Glutamatergic neuron (in vitro differentiated cells): ENCODE measurements around the gene ZCWPW2. TPM values are rescaled to one million over a fixed set of nuclear protein-coding genes. Genes with fewer than 3 reads are reported as not detected.

ENCODE experiments used
- DNase-seq: peaks from one replicate; pipeline ENCODE4 v3.0.0; 2022
- H3K27ac Mint-ChIP-seq: one replicate; pipeline ENCODE4 v1.8.0; 2020; ENCODE audit warnings: mild to moderate bottlenecking, mixed read lengths, inconsistent platforms; ENCODE audit not compliant: unreplicated experiment
- H3K27me3 Mint-ChIP-seq: one replicate; pipeline ENCODE4 v1.8.0; 2020; ENCODE audit warnings: mild to moderate bottlenecking, moderate library complexity, mixed read lengths, inconsistent platforms; ENCODE audit not compliant: unreplicated experiment
- H3K36me3 Mint-ChIP-seq: one replicate; pipeline ENCODE4 v1.8.0; 2020; ENCODE audit warnings: mild to moderate bottlenecking, mixed read lengths, inconsistent platforms; ENCODE audit not compliant: unreplicated experiment
- H3K4me1 Mint-ChIP-seq: one replicate; pipeline ENCODE4 v1.8.0; 2020; ENCODE audit warnings: mild to moderate bottlenecking, low read depth, mixed read lengths, inconsistent platforms; ENCODE audit not compliant: unreplicated experiment
- H3K4me3 Mint-ChIP-seq: one replicate; pipeline ENCODE4 v1.8.0; 2020; ENCODE audit warnings: mild to moderate bottlenecking, mixed read lengths, inconsistent platforms; ENCODE audit not compliant: unreplicated experiment
- H3K9me3 Mint-ChIP-seq: one replicate; pipeline ENCODE4 v1.8.0; 2020; ENCODE audit warnings: mild to moderate bottlenecking, moderate library complexity, mixed read lengths, inconsistent platforms; ENCODE audit not compliant: unreplicated experiment
- total RNA-seq: library from RNA; stranded (reverse); fragmentation: NEBNext Ultra II Directional; extraction: Animal tissue kit (Norgen Biotek cat#: 25700); gene quantifications from one replicate; pipeline ENCODE4 v1.2.1, GENCODE V29; 2021; ENCODE audit not compliant: unreplicated experiment
- TF ChIP-seq, protein P1 (sequence below): fragments of 200-600 bp; sonication (generic); IDR thresholded peaks from one replicate; pipeline ENCODE4 v1.5.0; 2021; ENCODE audit not compliant: partially characterized antibody, unreplicated experiment

Gene ZCWPW2
- total RNA-seq, 1 donor from 2014 or later, result 0.49 TPM

DNA sequence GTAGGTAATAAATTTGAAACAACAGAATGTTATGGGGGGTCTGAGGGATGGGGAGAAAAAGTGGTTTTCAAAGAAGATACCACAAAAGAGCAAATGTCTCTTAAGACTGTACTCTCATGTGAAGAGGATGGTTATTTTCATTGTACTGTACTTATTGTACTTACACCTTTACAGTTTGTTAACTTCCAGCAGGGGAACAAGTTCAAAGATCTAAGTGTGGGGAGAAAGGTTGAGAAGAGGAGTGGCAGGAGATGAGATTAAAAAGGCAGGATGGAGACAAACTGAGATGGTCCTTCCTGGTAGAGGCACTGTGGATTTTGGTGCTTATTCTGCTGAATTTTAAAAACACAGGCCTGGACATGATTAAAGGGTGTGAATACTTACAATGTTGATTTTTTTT, 5.4 kb upstream of the ZCWPW2 start:
- Mint-ChIP-seq H3K9me3 (peaks cover 2% of the 10 kb centered on the region), H3K4me1 (peaks cover 6% of the 10 kb centered on the region), H3K36me3 (no peaks in the 10 kb centered on the region), H3K4me3 (no peak overlapping the region), H3K27me3 (no peaks in the 10 kb centered on the region), H3K27ac (no peak overlapping the region)
- TF ChIP-seq, protein P1, sequence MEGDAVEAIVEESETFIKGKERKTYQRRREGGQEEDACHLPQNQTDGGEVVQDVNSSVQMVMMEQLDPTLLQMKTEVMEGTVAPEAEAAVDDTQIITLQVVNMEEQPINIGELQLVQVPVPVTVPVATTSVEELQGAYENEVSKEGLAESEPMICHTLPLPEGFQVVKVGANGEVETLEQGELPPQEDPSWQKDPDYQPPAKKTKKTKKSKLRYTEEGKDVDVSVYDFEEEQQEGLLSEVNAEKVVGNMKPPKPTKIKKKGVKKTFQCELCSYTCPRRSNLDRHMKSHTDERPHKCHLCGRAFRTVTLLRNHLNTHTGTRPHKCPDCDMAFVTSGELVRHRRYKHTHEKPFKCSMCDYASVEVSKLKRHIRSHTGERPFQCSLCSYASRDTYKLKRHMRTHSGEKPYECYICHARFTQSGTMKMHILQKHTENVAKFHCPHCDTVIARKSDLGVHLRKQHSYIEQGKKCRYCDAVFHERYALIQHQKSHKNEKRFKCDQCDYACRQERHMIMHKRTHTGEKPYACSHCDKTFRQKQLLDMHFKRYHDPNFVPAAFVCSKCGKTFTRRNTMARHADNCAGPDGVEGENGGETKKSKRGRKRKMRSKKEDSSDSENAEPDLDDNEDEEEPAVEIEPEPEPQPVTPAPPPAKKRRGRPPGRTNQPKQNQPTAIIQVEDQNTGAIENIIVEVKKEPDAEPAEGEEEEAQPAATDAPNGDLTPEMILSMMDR, result no peak
- DNase-seq, result no peak

GRCh38 chr3:28345690-28346089, 2.8 kb upstream of the ZCWPW2 start:
- TF ChIP-seq, protein P1, result no peak
- H3K4me3 Mint-ChIP-seq, result no peak overlapping the region
- H3K27ac Mint-ChIP-seq, result no peak overlapping the region
- peaks cover 2% of the 10 kb centered on the region for H3K9me3 Mint-ChIP-seq
- H3K36me3 Mint-ChIP-seq, result no peaks in the 10 kb centered on the region
- peaks cover 6% of the 10 kb centered on the region for H3K4me1 Mint-ChIP-seq
- H3K27me3 Mint-ChIP-seq, result no peaks in the 10 kb centered on the region
- DNase-seq, result no peak

GRCh38 chr3:28347374-28348264, 902 bp upstream of the ZCWPW2 start:
- Mint-ChIP-seq H3K9me3 (peaks cover 2% of the 10 kb centered on the region), H3K27me3 (no peaks in the 10 kb centered on the region), H3K4me3 (peak overlapping the region; percentile 96), H3K36me3 (no peaks in the 10 kb centered on the region), H3K4me1 (peaks cover 6% of the 10 kb centered on the region), H3K27ac (peak overlapping the region; percentile 97)
- TF ChIP-seq, protein P1, result no peak
- peak; percentile 20 for DNase-seq

DNA sequence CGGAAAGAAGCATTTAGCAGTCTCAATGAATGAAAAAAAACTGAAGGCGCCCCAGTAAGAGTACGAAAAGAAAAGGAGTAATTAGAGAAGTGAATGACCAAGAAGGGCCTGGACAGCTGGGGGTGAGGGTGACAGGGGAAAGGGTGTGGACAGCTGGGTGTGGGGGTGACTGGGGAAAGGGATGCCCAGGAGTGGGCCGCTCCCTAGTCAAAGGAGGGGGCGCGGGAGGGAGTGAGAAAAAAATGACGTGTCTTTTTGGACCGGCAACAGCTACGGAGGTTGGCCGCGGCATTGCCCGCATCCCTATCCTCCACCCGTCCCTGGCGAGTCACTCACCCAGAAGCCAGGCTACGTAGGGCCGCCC, 274 bp upstream of the ZCWPW2 start:
- Mint-ChIP-seq H3K9me3 (peaks cover 2% of the 10 kb centered on the region), H3K27me3 (no peaks in the 10 kb centered on the region), H3K4me3 (peak overlapping the region; percentile 96), H3K27ac (peak overlapping the region; percentile 97), H3K36me3 (no peaks in the 10 kb centered on the region), H3K4me1 (peaks cover 6% of the 10 kb centered on the region)
- TF ChIP-seq, protein P1, result no peak
- DNase-seq, result no peak

GRCh38 chr3:28349469-28350000, 1.0 kb downstream of the ZCWPW2 start:
- Mint-ChIP-seq H3K4me1 (peaks cover 6% of the 10 kb centered on the region), H3K27me3 (no peaks in the 10 kb centered on the region), H3K9me3 (peaks cover 6% of the 10 kb centered on the region), H3K36me3 (no peaks in the 10 kb centered on the region), H3K4me3 (peak overlapping the region; percentile 96), H3K27ac (peak overlapping the region; percentile 97)
- DNase-seq, result no peak
- TF ChIP-seq, protein P1, result no peak
